Measurements from ENCODE around the gene C2CD2L.
"Not testable (repeated sequence)": the region's sequence is repeated elsewhere in the genome, so short reads cannot be mapped to it uniquely, and the experiment has no call there.

The C2CD2L gene

GRCh38 chr11:119153049-119153818 is 46.1 kb downstream of the C2CD2L start:
- no peak for DNase-seq

DNA sequence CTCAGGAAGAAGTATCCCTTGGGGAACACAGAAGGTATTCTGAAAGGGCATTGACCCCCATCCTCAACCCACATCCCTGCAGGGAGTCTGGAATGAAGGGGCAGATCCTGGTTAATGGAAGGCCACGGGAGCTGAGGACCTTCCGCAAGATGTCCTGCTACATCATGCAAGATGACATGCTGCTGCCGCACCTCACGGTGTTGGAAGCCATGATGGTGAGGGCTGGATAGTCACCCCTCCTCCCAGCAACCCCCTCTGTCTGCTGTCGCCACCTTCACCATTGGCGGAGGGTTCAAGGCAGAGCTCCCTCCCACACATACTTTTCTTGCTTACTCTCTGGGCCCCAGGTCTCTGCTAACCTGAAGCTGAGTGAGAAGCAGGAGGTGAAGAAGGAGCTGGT is 47.0 kb downstream of the C2CD2L start:
- no peak for DNase-seq

DNA sequence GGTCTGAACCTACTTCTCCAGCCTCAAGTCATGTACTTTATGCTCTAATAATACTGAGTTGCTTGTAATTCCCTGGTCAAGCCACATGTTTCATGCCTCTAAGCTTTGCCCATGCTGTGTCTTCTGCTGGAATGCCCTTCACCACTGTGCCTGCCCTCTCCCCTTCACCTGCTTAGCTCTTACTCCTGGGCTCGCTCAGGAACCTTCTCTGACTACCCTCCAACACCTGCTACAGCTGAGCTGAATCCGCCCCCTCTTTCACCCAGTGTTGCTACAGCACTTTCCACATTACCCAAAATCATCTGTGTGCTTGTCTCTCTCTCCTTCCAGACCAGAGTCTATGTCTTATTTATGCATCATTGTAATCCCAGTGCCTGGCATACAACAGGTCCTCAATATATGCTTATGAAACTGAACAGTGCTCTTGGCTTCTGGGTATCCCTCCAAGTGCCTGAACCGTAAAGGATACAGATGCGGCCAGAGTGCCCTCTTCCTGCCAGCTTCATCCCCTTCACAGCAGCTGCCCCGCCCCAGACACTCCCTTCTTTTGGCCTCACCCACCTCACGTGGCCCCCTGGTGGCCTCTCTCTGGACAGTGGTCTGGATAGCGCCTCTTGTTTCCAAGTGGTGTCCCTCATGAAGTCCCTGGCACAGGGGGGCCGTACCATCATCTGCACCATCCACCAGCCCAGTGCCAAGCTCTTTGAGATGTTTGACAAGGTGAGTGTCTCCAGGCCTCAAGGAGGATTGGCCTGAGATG is 48.8 kb downstream of the C2CD2L start:
- no peak for DNase-seq

- DNase-seq = no peak
Measured at GRCh38 chr11:119156496-119156895, 49.4 kb downstream of the C2CD2L start.

DNA sequence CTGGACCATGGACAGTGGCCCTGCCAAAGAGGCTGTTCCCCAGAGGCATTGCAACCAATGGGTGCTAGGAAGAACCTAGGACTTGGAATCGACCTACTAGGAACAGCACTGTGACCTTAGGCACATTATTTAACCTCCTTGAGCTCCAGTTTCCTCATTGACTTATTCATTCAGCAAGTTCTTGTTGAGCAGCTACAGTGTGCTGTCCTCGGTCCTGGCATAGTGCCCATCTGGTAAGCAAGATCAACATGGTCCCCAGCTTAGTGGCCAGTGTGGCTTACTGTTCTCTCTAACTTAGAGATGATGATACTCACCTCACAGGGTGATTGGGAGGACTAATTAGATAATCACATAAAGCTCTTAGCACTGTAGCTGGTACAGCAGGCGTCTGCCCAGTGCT is 49.9 kb downstream of the C2CD2L start:
- no peak for DNase-seq

GRCh38 chr11:119158467-119158866 is 51.3 kb downstream of the C2CD2L start:
- DNase-seq = no peak

GRCh38 chr11:119160151-119160550 is 53.0 kb downstream of the C2CD2L start:
- DNase-seq = no peak

GRCh38 chr11:119161871-119162270 is 54.7 kb downstream of the C2CD2L start:
- DNase-seq = no peak

DNA sequence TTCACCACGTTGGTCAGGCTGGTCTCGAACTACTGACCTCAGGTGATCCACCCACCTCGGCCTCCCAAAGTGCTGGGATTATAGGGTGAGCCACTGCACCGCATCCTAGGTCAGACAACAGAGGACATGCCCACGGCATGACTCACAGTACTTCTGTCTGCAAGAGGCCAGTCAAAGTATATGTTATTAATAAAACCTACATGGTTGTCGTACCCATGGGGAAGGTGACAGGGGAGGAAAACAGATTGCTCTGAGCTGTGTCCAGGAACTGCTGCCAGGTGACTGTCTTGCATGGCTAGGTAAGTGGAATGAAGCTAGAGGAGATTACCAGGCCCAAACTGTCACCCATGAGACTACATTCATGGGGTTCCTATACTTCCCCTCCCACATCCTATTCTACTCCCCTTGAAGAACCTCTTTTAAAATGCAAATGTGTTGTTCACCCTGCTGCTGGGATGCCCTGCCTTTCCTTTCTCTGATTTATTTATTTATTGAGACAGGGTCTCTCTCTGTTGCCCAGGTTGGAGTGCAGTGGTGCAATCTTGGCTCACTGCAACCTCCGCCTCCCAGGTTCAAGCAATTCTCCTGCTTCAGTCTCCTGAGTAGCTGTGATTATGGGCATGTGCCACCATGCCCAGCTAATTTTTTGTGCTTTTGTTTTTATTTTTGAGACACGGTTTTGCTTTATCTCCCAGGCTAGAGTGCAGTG is 59.4 kb downstream of the C2CD2L start:
- no peak for DNase-seq

DNA sequence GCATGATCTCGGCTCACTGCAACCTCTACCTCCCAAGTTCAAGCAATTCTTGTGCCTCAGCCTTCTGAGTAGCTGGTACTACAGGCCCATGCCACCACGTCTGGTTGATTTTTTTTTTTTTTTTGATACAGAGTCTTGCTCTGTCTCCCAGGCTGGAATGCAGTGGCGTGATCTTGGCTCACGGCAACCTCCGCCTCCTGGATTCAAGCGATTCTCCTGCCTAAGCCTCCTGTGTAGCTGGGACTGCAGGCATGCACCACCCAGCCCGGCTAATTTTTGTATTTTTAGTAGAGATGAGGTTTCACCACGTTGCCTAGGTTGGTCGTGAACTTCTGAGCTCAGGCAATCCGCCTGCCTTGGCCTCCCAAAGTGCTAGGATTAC is 59.9 kb downstream of the C2CD2L start:
- not testable (repeated sequence) for DNase-seq

DNA sequence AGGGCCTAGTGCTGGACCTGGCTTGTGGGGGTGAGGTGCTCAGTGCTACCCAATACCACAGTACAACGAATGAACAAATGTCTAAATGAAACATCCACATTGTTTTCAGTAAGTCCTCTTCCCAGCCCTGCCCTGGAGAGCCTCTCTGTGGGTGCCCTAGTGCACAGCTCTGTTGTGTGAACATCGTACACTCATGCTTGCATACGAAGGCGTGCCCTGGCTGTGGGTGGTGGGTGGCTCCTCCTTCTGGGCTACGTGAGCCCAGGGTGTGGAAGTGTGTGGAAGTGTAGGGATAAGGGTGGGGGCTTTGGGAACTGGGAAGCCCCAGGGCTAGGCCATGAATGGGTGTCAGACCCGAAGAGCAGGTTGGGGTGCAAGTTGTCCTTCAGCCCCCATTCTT is 60.8 kb downstream of the C2CD2L start:
- no peak for DNase-seq
